Fibroblast of lung (primary cell): ENCODE data around the gene PPP1CC.

Experiments
- CTCF ChIP-seq, 2 donors: IDR thresholded peaks in 1 of 2; conservative IDR thresholded peaks in 1 of 2; 1 replicate in 1 of 2; 2 replicates in 1 of 2; pipeline ENCODE4 v1.5.1; 2011 to 2012; ENCODE audit warnings: low read length in 2 of 2, control low read depth in 1 of 2, inconsistent platforms in 1 of 2, low read depth in 1 of 2, mild to moderate bottlenecking in 1 of 2
- EZH2 ChIP-seq: IDR thresholded peaks from 2 replicates; pipeline ENCODE4 v1.5.1; 2012; ENCODE audit warnings: low read length, control low read depth, mild to moderate bottlenecking; ENCODE audit errors: missing control alignments

GRCh38 chr12:110774824-110775223 lies 32.1 kb upstream of the PPP1CC start:
- no peak for TF ChIP-seq CTCF (conservative IDR thresholded peaks at IDR 0.05 in 1 of 2, IDR thresholded peaks at IDR 0.05 in 1 of 2; ENCODE audit: low read depth in 1 of 2, low read length in 2 of 2)
- no peak for TF ChIP-seq EZH2
